NT2/D1 (cell line): Measurements from ENCODE around the gene MOB2.

Source experiments
- DNase-seq: peaks from one replicate; pipeline ENCODE4 v3.0.0-alpha.2; 2011; ENCODE audit warnings: low read depth, low spot score
- H3K27me3 ChIP-seq: 2 replicates; pipeline ENCODE4 v1.6.0; 2011; ENCODE audit warnings: mild to moderate bottlenecking; ENCODE audit not compliant: insufficient read length, insufficient read depth
- H3K36me3 ChIP-seq: 2 replicates; pipeline ENCODE4 v1.6.1; 2011; ENCODE audit warnings: mild to moderate bottlenecking, low read length, mixed read lengths; ENCODE audit not compliant: insufficient read depth, insufficient read length
- H3K4me1 ChIP-seq: 2 replicates; pipeline ENCODE4 v1.5.1; 2011; ENCODE audit not compliant: insufficient read depth, insufficient read length
- H3K4me3 ChIP-seq: 2 replicates; pipeline ENCODE4 v1.5.1; 2011; ENCODE audit warnings: low read depth; ENCODE audit not compliant: insufficient read length
- H3K9ac ChIP-seq: 2 replicates; pipeline ENCODE4 v1.6.0; 2011; ENCODE audit warnings: low read depth; ENCODE audit not compliant: insufficient read length
- H3K9me3 ChIP-seq: 2 replicates; pipeline ENCODE4 v1.5.1; 2011; ENCODE audit warnings: mild to moderate bottlenecking, low read length; ENCODE audit not compliant: insufficient read depth
- SUZ12 ChIP-seq: IDR thresholded peaks from 2 replicates; pipeline ENCODE4 v1.6.1; 2011; ENCODE audit not compliant: insufficient read length, insufficient read depth; ENCODE audit errors: extremely low read depth
- YY1 ChIP-seq: IDR thresholded peaks from 2 replicates; pipeline ENCODE4 v1.6.1; 2011; ENCODE audit not compliant: insufficient read length, insufficient read depth
- ZNF274 ChIP-seq: IDR thresholded peaks from 2 replicates; pipeline ENCODE4 v1.6.1; 2011; ENCODE audit warnings: mild to moderate bottlenecking, low read depth, low read length

Gene MOB2

GRCh38 chr11:1531449-1532013, 45.0 kb upstream of the MOB2 start:
- no peak for DNase-seq
- peaks cover 18% of the 10 kb centered on the region for H3K4me1 ChIP-seq
- H3K9me3 ChIP-seq: no peaks in the 10 kb centered on the region
- H3K4me3 ChIP-seq: no peak overlapping the region
- peaks cover 15% of the 10 kb centered on the region for H3K36me3 ChIP-seq
- no peak for TF ChIP-seq YY1
- TF ChIP-seq ZNF274: no peak
- no peak for TF ChIP-seq SUZ12
- H3K27me3 ChIP-seq: no peaks in the 10 kb centered on the region
- no peak overlapping the region for H3K9ac ChIP-seq

GRCh38 chr11:1530686-1531448, 44.3 kb upstream of the MOB2 start:
- H3K9ac ChIP-seq: no peak overlapping the region

GRCh38 chr11:1529774-1530173, 43.2 kb upstream of the MOB2 start:
- no peak overlapping the region for H3K4me3 ChIP-seq
- H3K36me3 ChIP-seq: peaks cover 7% of the 10 kb centered on the region
- DNase-seq: no peak

More at GRCh38 chr11:1530686-1531448, 44.3 kb upstream of the MOB2 start:
- no peak for DNase-seq
- no peaks in the 10 kb centered on the region for H3K9me3 ChIP-seq
- TF ChIP-seq SUZ12 (no peak), ZNF274 (no peak), YY1 (no peak)
- peaks cover 13% of the 10 kb centered on the region for H3K36me3 ChIP-seq
- H3K4me3 ChIP-seq: no peak overlapping the region
- H3K27me3 ChIP-seq: no peaks in the 10 kb centered on the region
- peaks cover 18% of the 10 kb centered on the region for H3K4me1 ChIP-seq

GRCh38 chr11:1529286-1529685, 42.7 kb upstream of the MOB2 start:
- Histone ChIP-seq H3K36me3 (peaks cover 2% of the 10 kb centered on the region), H3K27me3 (no peaks in the 10 kb centered on the region), H3K9me3 (no peaks in the 10 kb centered on the region), H3K4me3 (no peak overlapping the region), H3K9ac (no peak overlapping the region), H3K4me1 (peaks cover 10% of the 10 kb centered on the region)
- DNase-seq: no peak
- no peak for TF ChIP-seq ZNF274
- TF ChIP-seq SUZ12: no peak
- no peak for TF ChIP-seq YY1

More at GRCh38 chr11:1529774-1530173, 43.2 kb upstream of the MOB2 start:
- H3K9ac ChIP-seq: no peak overlapping the region
- no peaks in the 10 kb centered on the region for H3K27me3 ChIP-seq
- no peaks in the 10 kb centered on the region for H3K9me3 ChIP-seq
- peaks cover 14% of the 10 kb centered on the region for H3K4me1 ChIP-seq
- TF ChIP-seq ZNF274 (no peak), SUZ12 (no peak), YY1 (no peak)

GRCh38 chr11:1528710-1529109, 42.1 kb upstream of the MOB2 start:
- TF ChIP-seq YY1 (no peak), SUZ12 (no peak), ZNF274 (no peak)
- H3K9ac ChIP-seq: no peak overlapping the region
- no peaks in the 10 kb centered on the region for H3K27me3 ChIP-seq
- peaks cover 10% of the 10 kb centered on the region for H3K4me1 ChIP-seq
- H3K4me3 ChIP-seq: no peak overlapping the region
- H3K9me3 ChIP-seq: no peaks in the 10 kb centered on the region
- no peak for DNase-seq
- H3K36me3 ChIP-seq: no peaks in the 10 kb centered on the region

GRCh38 chr11:1526785-1527184, 40.2 kb upstream of the MOB2 start:
- Histone ChIP-seq H3K9me3 (no peaks in the 10 kb centered on the region), H3K4me3 (no peak overlapping the region), H3K4me1 (peaks cover 5% of the 10 kb centered on the region), H3K27me3 (no peaks in the 10 kb centered on the region), H3K36me3 (no peaks in the 10 kb centered on the region), H3K9ac (no peak overlapping the region)
- TF ChIP-seq ZNF274: no peak
- no peak for DNase-seq

- H3K9ac ChIP-seq: no peak overlapping the region
- H3K4me1 ChIP-seq: no peaks in the 10 kb centered on the region
- H3K27me3 ChIP-seq: no peaks in the 10 kb centered on the region
- H3K36me3 ChIP-seq: no peaks in the 10 kb centered on the region
- TF ChIP-seq ZNF274: no peak
- TF ChIP-seq SUZ12: no peak
- no peaks in the 10 kb centered on the region for H3K9me3 ChIP-seq
- no peak for DNase-seq
- no peak overlapping the region for H3K4me3 ChIP-seq
These were observed 37.2 kb upstream of the MOB2 start for GRCh38 chr11:1523779-1524178.
